OCI-LY7 (cell line): ENCODE data around the gene HARBI1. TPM values are rescaled to one million over a fixed set of nuclear protein-coding genes. Genes with fewer than 3 reads are reported as not detected.

Source experiments
- BruUV-seq: library from RNA; stranded (reverse); fragments of 400-500 nt; replicated peaks from 2 replicates; lab custom pipeline; 2021; lab: Mats Ljungman, UMichigan
- CTCF ChIA-PET: fragments of 300-600 bp; sonication (Branson Sonifier 250); formaldehyde crosslinking; loops from one replicate; lab custom pipeline; 2022; ENCODE audit warnings: antibody characterized with exemption; ENCODE audit not compliant: unreplicated experiment; lab: Charles Lee
- POLR2A ChIA-PET: fragments of 300-600 bp; sonication (Branson Sonifier 250); formaldehyde crosslinking; loops from one replicate; lab custom pipeline; 2022; ENCODE audit warnings: antibody characterized with exemption; lab: Charles Lee
- DNase-seq: peaks from one replicate; pipeline ENCODE4 v3.0.0-alpha.2; 2015; ENCODE audit warnings: low spot score
- H2AFZ ChIP-seq: fragments of 200-600 bp; sonication (generic), shearing (Covaris generic); 2 replicates; pipeline ENCODE4 v1.6.1; 2014; ENCODE audit warnings: mild to moderate bottlenecking, antibody characterized with exemption, low read length, moderate library complexity
- H3K27ac ChIP-seq: fragments of 200-600 bp; sonication (generic); 2 replicates; pipeline ENCODE4 v1.5.1; 2014; ENCODE audit warnings: mixed run types, low read depth, mild to moderate bottlenecking, moderate library complexity, low read length, inconsistent platforms; ENCODE audit not compliant: poor library complexity, severe bottlenecking
- H3K36me3 ChIP-seq: fragments of 200-600 bp; sonication (generic); 2 replicates; pipeline ENCODE4 v1.6.1; 2014; ENCODE audit warnings: mild to moderate bottlenecking, antibody characterized with exemption, low read length, moderate library complexity, mixed read lengths; ENCODE audit not compliant: insufficient read depth
- H3K4me1 ChIP-seq: fragments of 200-600 bp; sonication (generic); 2 replicates; pipeline ENCODE4 v1.5.1; 2014; ENCODE audit warnings: mild to moderate bottlenecking, low read length; ENCODE audit not compliant: insufficient read depth, poor library complexity, severe bottlenecking
- H3K4me2 ChIP-seq: fragments of 200-600 bp; sonication (generic); 2 replicates; pipeline ENCODE4 v1.6.1; 2014; ENCODE audit warnings: mild to moderate bottlenecking, low read length
- H3K4me3 ChIP-seq: fragments of 200-600 bp; sonication (generic); 2 replicates; pipeline ENCODE4 v1.5.1; 2014; ENCODE audit warnings: mild to moderate bottlenecking, low read depth, low read length; ENCODE audit not compliant: poor library complexity, severe bottlenecking
- H3K79me2 ChIP-seq: fragments of 200-600 bp; sonication (generic); 2 replicates; pipeline ENCODE4 v1.6.1; 2016; ENCODE audit warnings: low read depth, mild to moderate bottlenecking, low read length, moderate library complexity, mixed read lengths; ENCODE audit not compliant: insufficient read depth
- H3K9me2 ChIP-seq: fragments of 200-600 bp; sonication (generic); 2 replicates; pipeline ENCODE4 v1.6.1; 2016; ENCODE audit warnings: mild to moderate bottlenecking, low read length, mixed read lengths; ENCODE audit not compliant: insufficient read depth
- H3K9me3 ChIP-seq: fragments of 200-600 bp; sonication (generic); 2 replicates; pipeline ENCODE4 v1.6.1; 2014; ENCODE audit warnings: mild to moderate bottlenecking, mixed run types, low read length, mixed read lengths
- H4K20me1 ChIP-seq: fragments of 200-600 bp; sonication (generic); 2 replicates; pipeline ENCODE4 v1.6.1; 2014; ENCODE audit warnings: mild to moderate bottlenecking, antibody characterized with exemption, low read length, moderate library complexity, mixed read lengths; ENCODE audit not compliant: insufficient read depth
- EZH2phosphoT487 ChIP-seq: fragments of 200-600 bp; sonication (generic); IDR thresholded peaks from 2 replicates; pipeline ENCODE4 v1.6.1; 2018; ENCODE audit warnings: low read depth, borderline replicate concordance, mild to moderate bottlenecking, mixed run types, antibody characterized with exemption, low read length, moderate library complexity, mixed read lengths
- intact Hi-C: fragments of 100-400 bp; cut with micrococcal nuclease; formaldehyde crosslinking; loops from one replicate; pipeline ENCODE4 v1.10.0; 2022; ENCODE audit not compliant: unreplicated experiment
- total RNA-seq, 2 experiments: library from RNA; depleted of rRNA in 1 of 2; stranded (reverse); fragments of >200 nt in 1 of 2; shearing (Covaris generic) in 1 of 2; gene quantifications; 2 replicates each; pipeline ENCODE4 v1.2.3, GENCODE V29; 2014 to 2022
- TF ChIP-seq, protein P1 (sequence below): fragments of 200-600 bp; sonication (generic); conservative IDR thresholded peaks from 2 replicates; pipeline ENCODE4 v1.5.1; 2014; ENCODE audit warnings: mild to moderate bottlenecking, antibody characterized with exemption, low read length, moderate library complexity, mixed read lengths

The HARBI1 gene
- total RNA-seq, 2 experiments from 2014 or later: 4.8 to 8.4 TPM

DNA sequence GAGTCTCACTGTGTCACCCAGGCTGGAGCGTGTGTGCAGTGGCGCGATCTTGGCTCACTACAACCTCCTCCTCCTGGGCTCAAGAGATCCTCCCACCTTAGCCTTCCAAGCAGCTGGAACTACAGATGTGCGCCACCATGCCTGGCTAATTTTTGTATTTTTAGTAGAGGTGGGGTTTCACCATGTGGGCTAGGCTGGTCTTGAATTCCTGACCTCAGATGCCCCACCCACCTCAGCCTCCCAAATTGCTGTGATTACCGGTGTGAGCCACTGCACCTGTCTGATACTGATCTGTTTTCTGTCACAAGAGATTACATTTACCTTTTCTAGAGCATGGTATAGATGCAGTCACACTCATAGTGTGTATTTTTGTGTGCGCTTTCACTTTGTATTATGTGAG lies 11.9 kb upstream of the HARBI1 start:
- H3K9me2 ChIP-seq: no peaks in the 10 kb centered on the region
- peaks cover 60% of the 10 kb centered on the region for H3K36me3 ChIP-seq
- peaks cover 2% of the 10 kb centered on the region; the same call in 1 of the 2 replicates for H3K79me2 ChIP-seq
- H3K4me1 ChIP-seq: no peaks in the 10 kb centered on the region
- H3K4me3 ChIP-seq: no peak overlapping the region
- no TSS peak for BruUV-seq
- POLR2A ChIA-PET: interaction anchor here (1.2 kb wide), 1 partner anchor 15 kb away, joined by 3 read pairs; no protein-coding TSS in a partner anchor
- H3K27ac ChIP-seq: no peak overlapping the region
- TF ChIP-seq, protein P1, sequence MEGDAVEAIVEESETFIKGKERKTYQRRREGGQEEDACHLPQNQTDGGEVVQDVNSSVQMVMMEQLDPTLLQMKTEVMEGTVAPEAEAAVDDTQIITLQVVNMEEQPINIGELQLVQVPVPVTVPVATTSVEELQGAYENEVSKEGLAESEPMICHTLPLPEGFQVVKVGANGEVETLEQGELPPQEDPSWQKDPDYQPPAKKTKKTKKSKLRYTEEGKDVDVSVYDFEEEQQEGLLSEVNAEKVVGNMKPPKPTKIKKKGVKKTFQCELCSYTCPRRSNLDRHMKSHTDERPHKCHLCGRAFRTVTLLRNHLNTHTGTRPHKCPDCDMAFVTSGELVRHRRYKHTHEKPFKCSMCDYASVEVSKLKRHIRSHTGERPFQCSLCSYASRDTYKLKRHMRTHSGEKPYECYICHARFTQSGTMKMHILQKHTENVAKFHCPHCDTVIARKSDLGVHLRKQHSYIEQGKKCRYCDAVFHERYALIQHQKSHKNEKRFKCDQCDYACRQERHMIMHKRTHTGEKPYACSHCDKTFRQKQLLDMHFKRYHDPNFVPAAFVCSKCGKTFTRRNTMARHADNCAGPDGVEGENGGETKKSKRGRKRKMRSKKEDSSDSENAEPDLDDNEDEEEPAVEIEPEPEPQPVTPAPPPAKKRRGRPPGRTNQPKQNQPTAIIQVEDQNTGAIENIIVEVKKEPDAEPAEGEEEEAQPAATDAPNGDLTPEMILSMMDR: no peak
- no peak for TF ChIP-seq EZH2phosphoT487
- no peak overlapping the region for H2AFZ ChIP-seq
- DNase-seq: no peak
- no peaks in the 10 kb centered on the region for H4K20me1 ChIP-seq
- CTCF ChIA-PET: no interaction called here
- no peaks in the 10 kb centered on the region for H3K9me3 ChIP-seq
- no peak overlapping the region for H3K4me2 ChIP-seq
- intact Hi-C loops: no loop called here

DNA sequence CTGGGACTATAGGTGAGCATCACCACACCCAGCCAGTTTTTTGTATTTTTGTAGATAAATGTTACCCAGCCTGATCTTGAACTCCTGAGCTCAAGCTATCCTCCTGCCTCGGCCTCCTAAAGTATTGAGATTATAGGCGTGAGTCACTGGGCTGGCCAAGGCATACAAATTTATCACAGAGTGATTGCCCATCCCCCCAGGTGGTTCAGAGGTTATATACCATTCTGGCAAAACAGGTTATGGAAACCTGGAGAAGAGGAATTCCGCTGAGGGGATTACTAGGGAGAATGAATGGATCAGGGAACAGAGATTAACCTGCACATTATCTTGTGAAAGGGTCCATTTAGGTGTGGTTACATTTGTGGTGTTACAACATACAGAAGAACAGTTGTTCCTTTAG lies 8.4 kb upstream of the HARBI1 start:
- intact Hi-C loops: no loop called here
- H3K9me3 ChIP-seq: no peaks in the 10 kb centered on the region
- ChIA-PET CTCF (no interaction called here), POLR2A (interaction anchor here (1.0 to 1.2 kb wide), 2 partner anchors 12 to 75 kb away, joined by 3 to 6 read pairs; partner anchors contain the start of gene ZNF408)
- no TSS peak for BruUV-seq
- H3K4me3 ChIP-seq: no peak overlapping the region
- no peaks in the 10 kb centered on the region for H3K9me2 ChIP-seq
- no peaks in the 10 kb centered on the region for H3K4me1 ChIP-seq
- H3K27ac ChIP-seq: no peak overlapping the region
- TF ChIP-seq EZH2phosphoT487: no peak
- TF ChIP-seq, protein P1: no peak
- H2AFZ ChIP-seq: no peak overlapping the region
- peaks cover 12% of the 10 kb centered on the region; the same call in 1 of the 2 replicates for H3K79me2 ChIP-seq
- no peaks in the 10 kb centered on the region for H4K20me1 ChIP-seq
- DNase-seq: no peak
- peaks cover 67% of the 10 kb centered on the region for H3K36me3 ChIP-seq
- H3K4me2 ChIP-seq: no peak overlapping the region

DNA sequence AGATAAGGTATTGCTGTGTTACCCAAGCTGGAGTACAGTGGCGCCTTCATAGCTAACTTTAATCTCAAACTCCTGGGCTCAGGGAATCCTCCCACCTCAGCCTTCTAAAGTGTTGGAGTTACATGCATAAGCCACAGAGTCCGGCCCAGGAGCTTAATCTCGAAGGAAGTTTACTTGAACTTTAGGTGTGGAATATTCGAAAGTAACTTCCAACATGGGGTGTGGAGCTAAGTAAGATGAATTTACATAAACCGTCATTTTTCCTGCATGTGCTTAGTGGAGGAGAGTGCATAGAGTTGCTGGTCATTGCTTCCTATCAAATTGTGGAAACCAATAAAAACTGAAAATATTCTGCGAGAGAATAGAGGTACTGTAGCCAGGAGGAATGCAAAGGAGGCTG lies 1.8 kb upstream of the HARBI1 start:
- intact Hi-C loops: no loop called here
- peaks cover 41% of the 10 kb centered on the region for H3K79me2 ChIP-seq

More for the DNA sequence above, 1.8 kb upstream of the HARBI1 start:
- Histone ChIP-seq H3K9me3 (no peaks in the 10 kb centered on the region), H3K9me2 (no peaks in the 10 kb centered on the region), H3K4me3 (peak overlapping the region; percentile 97), H3K36me3 (peaks cover 28% of the 10 kb centered on the region), H3K27ac (no peak overlapping the region), H3K4me1 (peaks cover 28% of the 10 kb centered on the region), H3K4me2 (peak overlapping the region; percentile 86), H4K20me1 (no peaks in the 10 kb centered on the region), H2AFZ (no peak overlapping the region)
- TF ChIP-seq, protein P1: no peak
- no peak for TF ChIP-seq EZH2phosphoT487
- no peak for DNase-seq
- ChIA-PET CTCF (interaction anchor here (0.8 kb wide), 1 partner anchor 24 kb away, joined by 3 read pairs; no protein-coding TSS in a partner anchor), POLR2A (interaction anchor here (0.7 to 1.3 kb wide), 6 partner anchors 11 to 267 kb away, joined by 3 to 6 read pairs (median 4); partner anchors contain the start of genes ARHGAP1 and ZNF408)
- no TSS peak for BruUV-seq
